NCI-H2081 treated with DMSO at 0.1 percent for 48 hours (cell line): ENCODE data around the gene CAPN10.

Experiments used
- DNase-seq: peaks from one replicate; lab custom pipeline; 2025; lab: John Stamatoyannopoulos, UW

CAPN10 gene

DNA sequence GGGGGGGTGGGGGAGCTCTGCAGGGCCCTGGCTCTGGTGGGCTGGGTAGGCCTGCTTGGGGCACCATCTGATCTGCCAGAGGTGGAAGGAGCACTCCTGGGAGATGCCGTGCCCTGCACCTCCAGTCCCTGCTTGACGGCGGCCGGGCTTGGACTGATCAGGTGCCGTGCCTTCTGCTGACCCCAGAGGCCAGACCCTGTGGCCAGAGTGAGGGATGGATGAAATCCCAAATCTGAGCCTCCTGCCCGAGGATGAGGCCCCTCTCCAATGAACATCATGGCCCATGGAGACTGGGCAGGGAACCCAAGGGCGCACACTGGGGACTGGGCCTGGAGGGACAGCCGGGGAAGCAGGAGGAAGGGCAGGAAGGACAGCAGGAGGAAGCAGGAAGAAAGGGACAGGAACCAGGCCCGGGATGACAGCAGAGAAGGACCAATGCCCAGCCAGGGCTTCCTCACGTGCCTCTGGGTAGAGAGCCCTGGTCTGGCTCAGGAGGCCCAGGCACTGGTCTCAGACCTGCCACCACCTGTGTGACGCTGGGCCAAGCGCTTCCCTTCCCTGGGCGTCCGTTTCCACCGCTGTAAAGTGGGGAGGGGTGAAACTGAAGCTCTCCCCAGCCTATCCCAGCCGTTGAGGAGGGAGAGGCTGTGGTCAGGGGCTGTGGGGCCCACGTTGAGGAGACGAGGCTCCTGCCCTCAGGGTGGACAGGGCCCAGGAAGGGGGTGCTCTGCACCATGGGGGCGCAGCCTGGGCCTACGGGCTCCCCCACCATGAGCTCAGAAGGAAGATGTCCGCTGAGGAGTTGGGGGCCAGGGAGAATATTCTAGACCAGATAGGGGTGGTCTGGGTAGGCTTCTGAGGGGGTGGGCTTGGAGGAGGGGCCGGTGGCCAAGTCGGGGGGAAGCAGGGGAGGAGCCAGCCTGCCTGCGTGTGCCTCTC, 37.7 kb downstream of the CAPN10 start:
- DNase-seq = no peak

DNA sequence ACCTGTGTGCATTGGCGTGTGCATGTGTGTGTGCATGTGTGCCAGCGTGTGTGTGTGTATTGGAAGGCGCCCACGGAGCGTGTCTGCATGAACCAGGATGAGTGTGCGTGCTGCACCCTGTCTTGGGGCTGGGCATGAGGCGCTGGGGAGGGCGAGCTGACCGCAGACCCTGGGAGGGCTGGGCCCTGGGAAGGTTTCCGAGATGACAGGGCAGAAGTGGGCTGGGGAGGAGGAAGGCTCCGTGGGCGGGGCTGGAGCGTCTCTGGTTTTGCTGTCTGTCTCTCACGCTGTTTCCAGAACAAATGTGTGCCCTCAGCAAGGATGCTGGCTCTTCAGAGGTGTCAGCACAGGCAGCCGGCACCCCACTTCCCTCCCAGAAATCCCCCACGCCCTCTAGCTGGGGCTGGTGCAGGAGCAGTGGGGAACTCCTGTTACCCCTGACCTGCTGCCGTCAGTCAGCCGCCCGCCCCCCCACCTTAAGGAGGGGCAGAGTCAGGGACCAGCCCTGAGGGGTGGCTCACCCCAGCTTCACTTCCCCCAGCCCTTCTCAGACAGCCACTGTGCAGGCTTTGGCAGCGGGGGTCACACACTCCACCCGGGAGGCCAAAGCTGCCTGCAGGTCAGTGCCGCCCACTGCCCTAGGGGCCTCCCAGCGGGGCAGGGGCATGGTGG, 38.6 kb downstream of the CAPN10 start, which contains the start of gene GPR35:
GPR35 (plus strand) TSS at position 531 of the 672 bp plus-strand sequence. CDS start 4,473 bp downstream, outside the sequence.
- DNase-seq = no peak

DNA sequence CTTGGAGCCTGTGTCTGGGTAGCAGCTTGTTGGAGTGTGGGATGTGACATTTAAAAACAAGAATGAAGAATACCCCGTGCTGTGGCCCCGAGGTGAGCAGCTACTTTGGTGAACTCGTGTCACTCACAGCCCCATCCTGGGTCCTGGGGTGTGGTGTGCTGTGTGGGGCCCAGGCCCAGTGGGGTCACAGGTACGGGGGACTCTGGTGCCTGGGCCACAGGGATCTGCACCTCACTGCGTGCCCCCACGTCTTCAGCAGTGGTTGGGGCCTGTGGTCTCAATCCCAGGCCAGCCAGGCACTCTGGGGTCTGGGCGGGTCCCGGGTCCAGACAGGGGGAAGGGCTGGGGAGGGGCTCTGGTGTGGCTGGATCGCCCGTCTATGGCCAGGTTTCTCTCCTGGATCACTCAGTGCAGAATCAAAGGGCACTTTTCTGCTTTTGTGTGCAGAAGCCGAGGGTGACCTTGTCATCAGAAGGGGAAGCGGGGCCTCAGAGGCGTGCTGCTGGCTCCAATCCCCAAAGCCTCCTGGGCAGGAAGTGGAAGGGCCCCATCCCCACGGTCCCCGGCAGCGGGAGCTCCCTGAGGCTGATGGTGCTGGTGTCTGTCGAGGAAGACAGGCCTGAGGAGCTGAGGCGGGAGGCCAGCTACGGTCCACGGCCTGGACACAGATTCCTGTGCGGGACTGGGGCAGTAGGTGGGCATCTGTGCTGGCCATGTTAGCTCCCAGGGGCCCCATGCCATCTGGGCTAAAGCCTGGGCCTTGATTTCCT, 40.2 kb downstream of the CAPN10 start:
- DNase-seq = no peak

DNA sequence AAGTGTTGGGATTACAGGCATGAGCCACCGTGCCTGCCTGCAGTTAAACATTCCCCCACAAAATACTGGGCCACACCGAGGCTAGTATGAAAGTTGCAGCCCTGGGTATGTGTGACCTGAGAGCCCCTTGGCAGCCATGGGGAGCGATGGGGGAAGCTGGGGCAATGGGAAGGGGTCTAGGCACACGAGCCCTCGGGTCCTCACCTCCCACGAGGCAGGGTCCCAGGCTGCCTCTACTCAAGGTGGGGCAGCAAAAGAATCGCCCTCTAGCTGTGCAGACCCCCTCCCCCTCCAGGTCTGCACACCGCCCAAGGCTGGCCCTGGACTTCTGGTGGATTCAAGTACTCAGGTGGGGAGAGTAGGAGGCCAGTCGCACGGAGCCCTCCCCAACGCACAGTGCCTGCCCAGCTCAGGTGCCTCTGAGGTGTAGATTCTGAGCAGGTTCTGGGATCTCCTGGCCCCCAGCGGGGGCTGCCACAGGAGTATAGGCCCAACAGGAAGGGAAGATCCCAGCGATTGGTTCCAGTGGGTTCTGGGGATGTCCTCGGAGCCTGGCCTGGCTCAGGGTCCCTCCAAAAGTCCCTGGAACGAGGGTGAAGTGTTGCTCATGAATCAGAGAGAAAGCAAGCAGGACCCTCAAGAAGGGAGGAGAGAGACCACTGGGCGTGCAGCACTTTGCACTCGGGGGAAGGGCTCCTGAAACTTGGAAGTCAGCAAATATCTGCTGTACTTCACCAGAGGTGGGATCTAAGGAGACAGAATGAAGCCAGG, 41.4 kb downstream of the CAPN10 start:
- no peak for DNase-seq

DNA sequence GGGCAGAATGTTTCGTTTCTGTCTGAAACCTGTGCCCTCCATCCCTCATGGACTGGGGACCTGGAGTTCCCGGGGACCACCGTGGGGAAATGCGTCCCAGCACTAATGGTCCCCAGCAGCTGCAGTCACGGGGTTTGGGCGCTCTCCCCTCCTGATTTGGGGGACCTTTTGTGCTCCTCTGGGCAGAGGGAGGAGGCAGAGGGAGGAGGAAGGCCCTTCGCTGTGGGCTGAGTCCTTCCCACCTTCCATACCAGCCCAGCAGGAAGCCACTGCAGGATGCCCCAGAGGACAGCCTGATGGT, 41.9 kb downstream of the CAPN10 start:
- DNase-seq = no peak

DNA sequence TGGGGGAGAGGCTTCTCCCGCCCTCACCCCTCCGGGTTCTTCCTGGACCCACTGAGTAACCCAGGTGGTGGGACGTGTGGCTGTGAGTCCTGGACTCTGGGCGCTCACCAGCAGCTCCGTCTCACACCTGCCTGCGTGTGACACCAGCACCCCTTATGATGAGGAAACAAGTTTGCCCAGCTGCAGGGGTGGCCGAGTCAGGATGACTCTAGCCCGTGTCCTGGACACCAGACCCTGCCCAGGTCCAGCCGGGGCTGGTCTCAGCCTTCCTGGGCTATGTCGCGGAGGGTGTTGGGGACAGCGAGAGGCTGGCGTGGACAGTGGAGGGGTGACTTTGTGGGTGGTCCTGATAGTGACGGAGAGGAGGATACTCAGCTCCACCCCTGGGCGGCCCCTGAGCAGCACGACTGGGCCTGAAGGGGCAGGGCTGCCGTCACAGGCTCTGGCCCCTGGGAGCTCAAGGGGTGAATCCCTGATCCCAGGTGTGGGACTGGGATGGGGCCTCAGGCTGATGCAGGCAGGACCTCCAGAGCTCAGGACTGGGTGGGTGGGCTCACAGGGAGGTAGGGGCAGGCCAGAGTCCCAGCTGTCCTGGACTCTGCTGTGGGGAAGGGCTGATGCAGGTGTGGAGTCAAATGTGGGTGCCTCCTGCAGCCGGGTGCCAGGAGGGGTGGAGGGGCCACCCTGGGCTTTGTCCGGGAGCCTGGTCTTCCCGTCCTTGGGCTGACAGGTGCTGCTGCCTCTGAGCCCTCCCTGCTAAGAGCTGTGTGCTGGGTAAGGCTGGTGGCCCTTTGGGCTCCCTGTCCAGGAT, 42.5 kb downstream of the CAPN10 start:
- no peak for DNase-seq

DNA sequence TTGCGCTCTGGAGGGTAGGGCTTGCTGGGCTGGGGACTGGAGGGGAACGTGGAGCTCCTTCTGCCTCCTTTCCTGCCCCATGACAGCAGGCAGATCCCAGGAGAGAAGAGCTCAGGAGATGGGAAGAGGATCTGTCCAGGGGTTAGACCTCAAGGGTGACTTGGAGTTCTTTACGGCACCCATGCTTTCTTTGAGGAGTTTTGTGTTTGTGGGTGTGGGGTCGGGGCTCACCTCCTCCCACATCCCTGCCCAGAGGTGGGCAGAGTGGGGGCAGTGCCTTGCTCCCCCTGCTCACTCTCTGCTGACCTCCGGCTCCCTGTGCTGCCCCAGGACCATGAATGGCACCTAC, 43.1 kb downstream of the CAPN10 start:
- DNase-seq = no peak

DNA sequence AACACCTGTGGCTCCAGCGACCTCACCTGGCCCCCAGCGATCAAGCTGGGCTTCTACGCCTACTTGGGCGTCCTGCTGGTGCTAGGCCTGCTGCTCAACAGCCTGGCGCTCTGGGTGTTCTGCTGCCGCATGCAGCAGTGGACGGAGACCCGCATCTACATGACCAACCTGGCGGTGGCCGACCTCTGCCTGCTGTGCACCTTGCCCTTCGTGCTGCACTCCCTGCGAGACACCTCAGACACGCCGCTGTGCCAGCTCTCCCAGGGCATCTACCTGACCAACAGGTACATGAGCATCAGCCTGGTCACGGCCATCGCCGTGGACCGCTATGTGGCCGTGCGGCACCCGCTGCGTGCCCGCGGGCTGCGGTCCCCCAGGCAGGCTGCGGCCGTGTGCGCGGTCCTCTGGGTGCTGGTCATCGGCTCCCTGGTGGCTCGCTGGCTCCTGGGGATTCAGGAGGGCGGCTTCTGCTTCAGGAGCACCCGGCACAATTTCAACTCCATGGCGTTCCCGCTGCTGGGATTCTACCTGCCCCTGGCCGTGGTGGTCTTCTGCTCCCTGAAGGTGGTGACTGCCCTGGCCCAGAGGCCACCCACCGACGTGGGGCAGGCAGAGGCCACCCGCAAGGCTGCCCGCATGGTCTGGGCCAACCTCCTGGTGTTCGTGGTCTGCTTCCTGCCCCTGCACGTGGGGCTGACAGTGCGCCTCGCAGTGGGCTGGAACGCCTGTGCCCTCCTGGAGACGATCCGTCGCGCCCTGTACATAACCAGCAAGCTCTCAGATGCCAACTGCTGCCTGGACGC, 43.6 kb downstream of the CAPN10 start:
- no peak for DNase-seq

DNA sequence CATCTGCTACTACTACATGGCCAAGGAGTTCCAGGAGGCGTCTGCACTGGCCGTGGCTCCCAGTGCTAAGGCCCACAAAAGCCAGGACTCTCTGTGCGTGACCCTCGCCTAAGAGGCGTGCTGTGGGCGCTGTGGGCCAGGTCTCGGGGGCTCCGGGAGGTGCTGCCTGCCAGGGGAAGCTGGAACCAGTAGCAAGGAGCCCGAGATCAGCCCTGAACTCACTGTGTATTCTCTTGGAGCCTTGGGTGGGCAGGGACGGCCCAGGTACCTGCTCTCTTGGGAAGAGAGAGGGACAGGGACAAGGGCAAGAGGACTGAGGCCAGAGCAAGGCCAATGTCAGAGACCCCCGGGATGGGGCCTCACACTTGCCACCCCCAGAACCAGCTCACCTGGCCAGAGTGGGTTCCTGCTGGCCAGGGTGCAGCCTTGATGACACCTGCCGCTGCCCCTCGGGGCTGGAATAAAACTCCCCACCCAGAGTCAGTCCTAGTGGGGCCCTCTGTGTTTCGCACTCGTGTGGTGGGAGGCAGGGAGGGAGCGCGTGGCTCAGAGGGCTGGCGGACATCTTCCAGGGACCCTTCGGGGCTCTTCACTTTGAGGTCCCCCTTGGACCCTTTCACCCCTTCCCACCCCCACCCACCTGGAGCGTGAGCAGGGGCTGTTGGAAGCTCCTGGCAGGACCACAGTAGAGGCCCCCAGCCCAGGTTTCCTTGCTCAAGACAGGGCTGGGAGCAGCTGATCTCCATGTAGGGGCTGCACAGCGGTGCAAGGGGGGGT, 44.4 kb downstream of the CAPN10 start:
- no peak for DNase-seq

DNA sequence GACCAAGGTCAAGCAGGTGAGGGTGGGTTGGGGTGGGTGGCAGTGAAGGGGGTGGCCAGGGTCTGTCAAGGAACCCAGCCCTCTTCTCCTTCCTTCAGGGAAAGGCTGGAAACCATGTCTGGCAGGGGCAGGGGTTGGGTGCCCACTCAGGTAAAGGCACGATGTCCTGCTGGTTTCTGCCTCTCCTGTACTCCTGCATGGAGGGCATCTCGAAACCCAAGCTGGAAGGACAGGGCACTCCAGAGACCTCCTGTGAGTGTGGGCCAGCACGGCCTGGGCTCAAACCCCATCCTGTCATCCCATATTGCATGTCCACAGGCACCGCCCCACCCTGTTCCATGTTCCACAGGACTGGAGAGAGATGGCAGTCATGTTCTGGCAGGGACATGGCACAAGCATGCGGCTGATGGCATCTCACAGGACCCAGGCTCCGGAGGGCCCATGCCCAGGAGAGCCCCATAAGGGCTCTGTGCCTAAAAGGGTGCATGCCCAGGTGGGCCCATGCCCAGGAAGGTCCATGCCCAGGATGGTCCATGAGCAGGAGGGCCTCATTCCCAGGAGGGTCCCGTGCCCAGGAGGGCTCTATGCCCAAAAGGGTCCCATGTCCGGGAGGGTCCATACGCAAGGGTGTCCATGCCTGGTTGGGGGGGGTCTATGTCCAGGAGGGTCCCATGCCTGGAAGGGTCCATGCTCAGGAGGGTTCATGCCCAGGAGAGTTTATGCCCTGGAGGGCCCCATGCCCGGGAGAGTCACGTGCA, 45.2 kb downstream of the CAPN10 start:
- DNase-seq = no peak

DNA sequence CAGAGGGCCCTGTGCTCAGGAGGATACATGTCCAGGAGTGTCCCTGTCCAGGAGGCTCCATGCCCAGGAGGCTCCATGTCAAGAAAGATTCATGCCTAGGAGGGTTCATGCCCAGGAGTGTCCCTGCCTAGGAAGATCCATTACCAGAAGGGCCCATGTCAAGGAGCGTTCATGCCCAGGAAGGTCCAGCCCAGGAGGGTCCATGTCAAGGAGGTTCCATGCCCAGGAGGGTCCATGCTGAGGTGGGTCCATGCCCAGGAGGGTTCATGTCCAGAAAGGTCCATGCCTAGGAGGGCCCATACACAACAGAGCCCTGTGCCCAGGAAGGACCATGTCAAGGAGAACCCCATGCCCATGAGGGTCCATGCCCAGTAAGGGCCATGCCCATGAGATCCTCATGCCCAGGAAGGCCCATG, 45.8 kb downstream of the CAPN10 start:
- DNase-seq = no peak

DNA sequence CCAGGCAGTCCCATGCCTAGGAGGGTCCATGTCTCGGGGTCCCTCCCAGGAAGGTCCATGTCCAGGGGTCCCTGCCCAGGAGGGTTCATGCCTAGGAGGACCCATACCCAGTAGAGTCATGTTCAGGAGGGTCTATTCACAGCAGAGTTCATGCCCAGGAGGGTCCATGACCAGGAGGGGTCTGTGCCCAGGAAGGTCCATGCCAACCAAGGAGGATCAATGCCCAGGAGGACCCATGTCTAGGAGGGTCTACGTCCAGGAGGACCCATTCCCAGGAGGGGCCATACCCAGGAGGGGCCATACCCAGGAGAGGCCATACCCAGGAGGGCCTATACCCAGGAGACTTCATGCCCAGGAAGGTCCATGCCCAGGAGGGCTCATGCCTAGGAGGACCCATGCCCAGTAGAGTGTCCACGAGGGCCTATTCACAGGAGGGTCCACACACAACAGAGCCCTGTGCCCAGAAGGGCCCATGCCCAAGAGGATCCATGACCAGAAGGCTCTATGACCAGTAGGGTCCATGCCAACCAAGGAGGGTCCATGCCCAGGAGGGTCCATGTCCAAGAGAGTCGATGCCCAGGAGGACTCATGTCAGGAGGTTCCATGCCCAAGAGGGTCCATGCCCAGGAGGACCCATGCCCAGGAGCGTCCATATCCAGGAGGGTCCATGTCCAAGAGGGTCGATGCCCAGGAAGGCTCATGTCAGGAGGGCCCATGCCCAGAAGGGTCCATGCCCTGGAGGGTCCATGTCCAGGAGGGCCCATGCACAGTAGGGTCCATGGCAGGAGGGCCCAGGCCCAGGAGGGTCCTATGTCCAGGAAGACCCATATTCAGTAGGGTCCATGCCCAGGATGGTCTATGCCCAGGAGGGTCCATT, 48.8 kb downstream of the CAPN10 start:
- DNase-seq = no peak

DNA sequence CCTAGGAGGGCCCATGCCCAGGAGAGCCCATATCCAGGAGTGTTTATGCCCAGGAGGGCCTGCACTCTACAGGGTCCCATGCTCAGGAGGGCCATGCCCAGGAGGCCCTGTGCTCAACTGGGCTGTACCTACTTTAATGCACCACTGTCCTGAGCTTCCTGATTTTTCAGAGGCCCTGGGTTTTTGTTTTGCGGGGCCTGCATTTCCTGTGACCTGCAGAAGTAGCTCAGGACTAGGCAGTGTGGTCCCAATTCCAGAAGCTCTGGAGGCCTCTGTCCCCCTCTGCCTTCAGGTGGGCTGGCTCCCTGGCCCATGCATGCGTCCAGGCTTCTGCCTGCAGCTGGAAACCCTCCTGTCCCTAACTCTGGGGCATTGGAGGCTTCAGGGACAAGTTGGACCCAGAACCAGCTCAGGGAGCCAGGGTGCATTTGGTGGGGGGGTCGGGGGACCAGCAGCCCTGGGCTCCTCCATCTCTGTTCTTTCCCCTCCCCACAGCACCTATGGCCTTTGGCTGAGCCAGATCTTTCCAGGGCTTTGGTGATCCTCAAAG, 49.5 kb downstream of the CAPN10 start:
- no peak for DNase-seq

DNA sequence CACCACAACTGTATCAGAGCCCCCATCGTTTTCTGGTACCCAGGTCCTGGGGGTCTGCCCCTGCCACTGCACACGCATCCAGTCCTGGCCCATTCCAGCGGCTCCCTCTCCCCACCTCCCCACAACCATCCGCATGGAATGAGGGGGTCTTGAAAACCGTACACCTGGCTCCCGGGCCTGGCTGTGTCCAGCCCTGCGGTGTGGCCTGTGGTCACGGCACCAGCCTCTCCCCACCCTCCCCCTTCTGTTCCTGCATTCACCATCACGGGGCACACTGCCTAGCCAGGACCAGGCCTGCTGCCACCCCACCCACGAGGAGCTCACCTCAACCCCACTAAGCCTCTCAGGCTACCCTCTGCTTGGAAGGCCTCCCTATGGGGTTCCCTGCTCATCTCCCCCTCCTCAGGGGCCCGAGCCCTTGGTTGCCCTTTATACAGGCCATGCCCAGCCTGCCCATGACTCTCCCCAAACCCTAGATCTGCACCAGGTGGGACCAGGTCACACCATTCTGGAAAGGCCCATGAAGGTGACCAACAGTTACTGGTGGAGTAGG, 50.1 kb downstream of the CAPN10 start:
- no peak for DNase-seq

DNA sequence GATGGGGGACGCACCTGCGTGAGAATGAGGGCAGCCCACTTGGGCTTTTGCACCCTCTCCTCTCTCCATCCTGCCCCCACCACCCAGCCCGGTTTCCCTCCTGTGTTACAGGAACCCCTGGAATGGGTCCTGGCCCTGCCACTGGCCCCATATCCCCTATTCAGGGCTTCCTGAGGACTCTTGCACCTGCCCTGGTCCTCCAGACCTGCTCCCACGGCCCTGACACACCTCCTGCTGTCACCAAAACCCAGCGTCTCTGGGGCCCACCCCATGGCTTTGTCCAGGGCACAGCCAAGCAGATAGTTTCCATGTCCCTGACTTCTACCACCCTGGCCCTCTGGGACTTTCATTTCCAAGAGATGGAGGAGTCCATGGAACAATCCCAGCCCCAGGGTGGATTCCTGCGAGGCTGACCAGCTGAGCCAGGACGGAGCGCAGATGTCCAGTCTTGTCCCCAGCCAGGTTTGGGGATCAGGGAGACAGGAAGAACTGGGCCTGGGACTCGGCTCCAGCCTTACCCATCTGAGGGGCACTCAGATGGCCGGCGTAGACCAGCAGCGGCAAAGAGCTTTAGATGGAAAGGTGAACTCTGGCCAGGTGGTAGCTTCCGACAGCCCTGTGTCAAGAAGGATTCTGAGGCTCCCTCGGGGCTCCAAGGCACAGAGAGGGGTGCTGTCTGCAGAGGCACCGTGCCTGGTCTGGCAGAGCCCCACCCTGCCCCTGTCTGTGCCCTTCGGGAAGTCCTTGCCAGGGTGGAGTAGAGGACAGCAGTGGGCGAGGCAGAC, 50.8 kb downstream of the CAPN10 start:
- DNase-seq = no peak

DNA sequence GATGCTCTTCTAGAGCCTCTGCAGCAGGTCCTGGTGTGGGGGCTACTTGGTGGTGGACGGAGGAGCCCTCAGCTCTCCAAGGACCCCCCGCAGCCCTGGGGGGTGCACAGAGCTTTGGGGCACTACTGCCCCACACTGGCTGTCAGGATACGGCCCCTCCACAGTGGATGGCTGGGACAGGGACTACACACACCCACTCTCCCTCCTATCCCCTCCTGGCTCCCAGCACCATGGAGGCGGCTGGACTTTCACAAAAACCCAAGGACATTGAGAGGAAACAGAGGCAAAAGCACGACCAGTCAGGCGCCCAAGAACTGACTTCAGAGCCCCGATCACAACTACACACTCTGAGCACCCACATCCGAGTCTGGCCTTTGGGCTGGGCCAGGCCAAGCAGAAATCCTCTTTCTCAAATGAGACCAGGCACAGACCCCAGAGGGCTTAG, 51.4 kb downstream of the CAPN10 start:
- no peak for DNase-seq
